GM23338 (cell line): ENCODE results near the gene DNAJC27. TPM values are rescaled to one million over a fixed set of nuclear protein-coding genes. Genes with fewer than 3 reads are reported as not detected.

Experiments used
- ATAC-seq: fragments of 200-7000 bp; cut with Tn5 transposase; 3 replicates; pipeline ENCODE4 v1.9.1; 2020
- DNase-seq: peaks from one replicate; pipeline ENCODE4 v3.0.0-alpha.2; 2015; ENCODE audit warnings: low spot score
- H2AFZ ChIP-seq: fragments of 200-600 bp; sonication (generic); 2 replicates; pipeline ENCODE4 v1.8.0; 2016; ENCODE audit warnings: antibody characterized with exemption, mild to moderate bottlenecking, moderate library complexity
- H3F3A ChIP-seq: fragments of 200-600 bp; sonication (generic); replicated peaks from 2 replicates; pipeline ENCODE4 v1.8.0; 2017; ENCODE audit warnings: antibody characterized with exemption, mixed run types, low read depth
- H3K27ac ChIP-seq: fragments of 200-600 bp; sonication (generic); 2 replicates; pipeline ENCODE4 v1.6.1; 2016; ENCODE audit warnings: low read depth
- H3K27me3 ChIP-seq: fragments of 200-600 bp; sonication (generic); 2 replicates; pipeline ENCODE4 v1.8.0; 2016; ENCODE audit warnings: mild to moderate bottlenecking, mixed run types, moderate library complexity; ENCODE audit not compliant: insufficient read depth
- H3K36me3 ChIP-seq: fragments of 200-600 bp; sonication (generic); 2 replicates; pipeline ENCODE4 v1.8.0; 2016; ENCODE audit warnings: mild to moderate bottlenecking; ENCODE audit not compliant: insufficient read depth
- H3K4me1 ChIP-seq: fragments of 200-600 bp; sonication (generic); 2 replicates; pipeline ENCODE4 v1.8.0; 2016; ENCODE audit warnings: mild to moderate bottlenecking, moderate library complexity; ENCODE audit not compliant: insufficient read depth
- H3K4me2 ChIP-seq: fragments of 200-600 bp; sonication (generic); 2 replicates; pipeline ENCODE4 v1.7.1; 2017; ENCODE audit warnings: mixed run types
- H3K4me3 ChIP-seq: fragments of 200-600 bp; sonication (generic); 2 replicates; pipeline ENCODE4 v1.6.1; 2016; ENCODE audit warnings: mixed run types
- H3K79me2 ChIP-seq: fragments of 200-600 bp; sonication (generic); replicated peaks from 2 replicates; pipeline ENCODE4 v1.8.0; 2017; ENCODE audit warnings: mild to moderate bottlenecking; ENCODE audit not compliant: insufficient read depth
- H3K9me2 ChIP-seq: fragments of 200-600 bp; sonication (generic); 2 replicates; pipeline ENCODE4 v1.8.0; 2017; ENCODE audit not compliant: insufficient read depth
- H4K20me1 ChIP-seq: fragments of 200-600 bp; sonication (generic); replicated peaks from 2 replicates; pipeline ENCODE4 v1.8.0; 2017; ENCODE audit warnings: mild to moderate bottlenecking; ENCODE audit not compliant: insufficient read depth
- H3K27ac Mint-ChIP-seq: 2 replicates; pipeline ENCODE4 v1.8.0; 2020; ENCODE audit warnings: inconsistent platforms, mild to moderate bottlenecking, moderate library complexity, mixed read lengths
- H3K27me3 Mint-ChIP-seq: 3 replicates; pipeline ENCODE4 v1.8.0; 2022; ENCODE audit warnings: low read depth, mild to moderate bottlenecking, moderate library complexity, mixed read lengths, inconsistent platforms; ENCODE audit not compliant: insufficient read depth, poor library complexity
- H3K36me3 Mint-ChIP-seq: 3 replicates; pipeline ENCODE4 v1.8.0; 2021; ENCODE audit warnings: low read depth, mild to moderate bottlenecking, inconsistent platforms, moderate library complexity, mixed read lengths
- H3K4me1 Mint-ChIP-seq: 3 replicates; pipeline ENCODE4 v1.8.0; 2020; ENCODE audit warnings: mild to moderate bottlenecking, inconsistent platforms, mixed read lengths
- H3K4me3 Mint-ChIP-seq: 3 replicates; pipeline ENCODE4 v1.8.0; 2021; ENCODE audit warnings: moderate library complexity, mild to moderate bottlenecking, inconsistent platforms, mixed read lengths
- H3K9me3 Mint-ChIP-seq: 3 replicates; pipeline ENCODE4 v1.8.0; 2020; ENCODE audit warnings: moderate library complexity, mild to moderate bottlenecking, inconsistent platforms, mixed read lengths
- CREB1 ChIP-seq: fragments of 250-450 bp; sonication (Bioruptor Pico); IDR thresholded peaks from 2 replicates; pipeline ENCODE4 v1.5.0; 2020; ENCODE audit warnings: low read depth, mild to moderate bottlenecking, moderate library complexity
- CTCF ChIP-seq, 2 experiments: fragments of 200-600 bp in 1 of 2; sonication (generic) in 1 of 2; conservative IDR thresholded peaks; 2 replicates each; pipeline versions ENCODE4 v1.5.1 to v1.6.1; 2016 to 2017; ENCODE audit warnings: antibody characterized with exemption in 2 of 2, low read depth in 2 of 2, mild to moderate bottlenecking in 2 of 2, moderate library complexity in 1 of 2
- EZH2 ChIP-seq: fragments of 200-600 bp; sonication (generic); IDR thresholded peaks from one replicate; pipeline ENCODE4 v1.8.0; 2017; ENCODE audit warnings: antibody characterized with exemption, mild to moderate bottlenecking, low read depth; ENCODE audit not compliant: unreplicated experiment
- EZH2phosphoT487 ChIP-seq: fragments of 200-600 bp; sonication (generic); IDR thresholded peaks from one replicate; pipeline ENCODE4 v1.8.1; 2018; ENCODE audit warnings: antibody characterized with exemption; ENCODE audit not compliant: unreplicated experiment
- JUNB ChIP-seq: IDR thresholded peaks from one replicate; pipeline ENCODE4 v1.6.1; 2016; ENCODE audit warnings: antibody characterized with exemption; ENCODE audit not compliant: unreplicated experiment
- NANOG ChIP-seq: IDR thresholded peaks from 2 replicates; pipeline ENCODE4 v1.6.1; 2016; ENCODE audit warnings: antibody characterized with exemption, borderline replicate concordance
- POLR2AphosphoS5 ChIP-seq: IDR thresholded peaks from 2 replicates; pipeline ENCODE4 v1.6.1; 2016; ENCODE audit warnings: antibody characterized with exemption, low read depth
- ZNF114 ChIP-seq: fragments of 250-450 bp; sonication (Bioruptor Pico); IDR thresholded peaks from 2 replicates; pipeline ENCODE4 v1.5.0; 2020; ENCODE audit warnings: mild to moderate bottlenecking, moderate library complexity
- ZNF331 ChIP-seq: fragments of 250-450 bp; sonication (Bioruptor Pico); IDR thresholded peaks from 2 replicates; pipeline ENCODE4 v1.5.0; 2020; ENCODE audit warnings: low read depth, mild to moderate bottlenecking, moderate library complexity
- polyA plus RNA-seq: library from polyadenylated mRNA; unstranded; fragments of >200 nt; fragmentation: Nextera tagmentation; extraction: Ambion mirVana; gene quantifications from 2 replicates; pipeline ENCODE4 v1.2.1, GENCODE V29; 2016
- total RNA-seq: library from RNA; depleted of rRNA; stranded (reverse); fragments of >200 nt; shearing (Covaris generic); gene quantifications from 2 replicates; pipeline ENCODE4 v1.2.3, GENCODE V29; 2014
- TF ChIP-seq, protein P1 (sequence below): IDR thresholded peaks from 2 replicates; pipeline ENCODE4 v1.6.1; 2016; ENCODE audit warnings: antibody characterized with exemption
- TF ChIP-seq, protein P2 (sequence below): fragments of 250-450 bp; sonication (Bioruptor Pico); IDR thresholded peaks from 2 replicates; pipeline ENCODE4 v1.5.0; 2020; ENCODE audit warnings: mild to moderate bottlenecking, moderate library complexity

The DNAJC27 gene
- total and polyA plus RNA-seq, 2 experiments from 2014 or later: 2.4 to 2.6 TPM

DNA sequence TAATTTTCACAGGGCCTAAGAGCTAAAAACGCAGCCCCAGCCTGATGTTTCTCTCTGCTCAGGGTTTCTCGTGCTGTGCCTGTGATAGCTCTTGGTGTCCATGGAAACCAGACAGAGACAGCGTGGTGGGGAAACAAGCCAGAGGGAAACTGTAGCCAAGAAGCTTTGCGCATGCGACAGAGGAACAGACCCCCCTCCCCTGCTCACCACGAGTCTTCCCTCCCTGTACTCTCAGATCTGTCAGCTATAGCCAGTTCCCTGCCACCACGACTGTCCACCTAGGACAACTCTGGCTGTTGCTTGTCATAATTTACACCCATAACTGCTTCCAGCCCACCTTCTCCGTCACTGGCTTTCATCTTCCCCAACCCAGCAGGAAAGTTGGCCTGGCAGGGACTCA is 13.2 kb upstream of the DNAJC27 start:
- Histone ChIP-seq H3K79me2 (no peaks in the 10 kb centered on the region), H3K27ac (no peak overlapping the region), H3K27me3 (no peaks in the 10 kb centered on the region), H4K20me1 (no peaks in the 10 kb centered on the region), H3K9me2 (no peaks in the 10 kb centered on the region; the same call in 1 of the 2 replicates), H2AFZ (peak overlapping the region; percentile 78), H3F3A (no peaks in the 10 kb centered on the region), H3K4me2 (no peak overlapping the region), H3K4me3 (no peak overlapping the region), H3K36me3 (no peaks in the 10 kb centered on the region), H3K4me1 (no peaks in the 10 kb centered on the region; the same call in 1 of the 2 replicates)
- H3K27ac Mint-ChIP-seq: no peak overlapping the region
- peak; percentile 22 for DNase-seq
- H3K36me3 Mint-ChIP-seq: no peaks in the 10 kb centered on the region
- H3K27me3 Mint-ChIP-seq: no peaks in the 10 kb centered on the region
- H3K4me3 Mint-ChIP-seq: no peak overlapping the region
- H3K4me1 Mint-ChIP-seq: no peaks in the 10 kb centered on the region; the same call in 2 of the 3 replicates
- no peak for TF ChIP-seq EZH2
- ATAC-seq: no peak; the same call in 2 of the 3 replicates
- no peaks in the 10 kb centered on the region; the same call in 2 of the 3 replicates for H3K9me3 Mint-ChIP-seq

GRCh38 chr2:24981411-24982136 is 9.8 kb upstream of the DNAJC27 start:
- H3K27me3 ChIP-seq: no peaks in the 10 kb centered on the region
- no peak for ATAC-seq
- no peak overlapping the region for H3K4me2 ChIP-seq
- Mint-ChIP-seq H3K4me1 (no peaks in the 10 kb centered on the region; the same call in 2 of the 3 replicates), H3K27ac (no peak overlapping the region), H3K9me3 (no peaks in the 10 kb centered on the region; the same call in 1 of the 3 replicates), H3K36me3 (no peaks in the 10 kb centered on the region), H3K4me3 (no peak overlapping the region), H3K27me3 (no peaks in the 10 kb centered on the region)
- no peak for DNase-seq
- no peak overlapping the region for H3K27ac ChIP-seq
- H3K4me1 ChIP-seq: no peaks in the 10 kb centered on the region; the same call in 1 of the 2 replicates
- H3F3A ChIP-seq: no peaks in the 10 kb centered on the region
- H3K36me3 ChIP-seq: no peaks in the 10 kb centered on the region
- H2AFZ ChIP-seq: no peak overlapping the region
- H4K20me1 ChIP-seq: no peaks in the 10 kb centered on the region
- no peaks in the 10 kb centered on the region for H3K79me2 ChIP-seq
- no peaks in the 10 kb centered on the region for H3K9me2 ChIP-seq
- H3K4me3 ChIP-seq: no peak overlapping the region
- TF ChIP-seq ZNF331 (CRISPR knock-in tag): no peak
- no peak for TF ChIP-seq EZH2phosphoT487
- TF ChIP-seq EZH2: no peak
- TF ChIP-seq JUNB: no peak
- TF ChIP-seq CTCF (conservative IDR thresholded peaks at IDR 0.05; ENCODE audit: low read depth in 2 of 2): no peak
- TF ChIP-seq POLR2AphosphoS5: no peak
- TF ChIP-seq, protein P1, sequence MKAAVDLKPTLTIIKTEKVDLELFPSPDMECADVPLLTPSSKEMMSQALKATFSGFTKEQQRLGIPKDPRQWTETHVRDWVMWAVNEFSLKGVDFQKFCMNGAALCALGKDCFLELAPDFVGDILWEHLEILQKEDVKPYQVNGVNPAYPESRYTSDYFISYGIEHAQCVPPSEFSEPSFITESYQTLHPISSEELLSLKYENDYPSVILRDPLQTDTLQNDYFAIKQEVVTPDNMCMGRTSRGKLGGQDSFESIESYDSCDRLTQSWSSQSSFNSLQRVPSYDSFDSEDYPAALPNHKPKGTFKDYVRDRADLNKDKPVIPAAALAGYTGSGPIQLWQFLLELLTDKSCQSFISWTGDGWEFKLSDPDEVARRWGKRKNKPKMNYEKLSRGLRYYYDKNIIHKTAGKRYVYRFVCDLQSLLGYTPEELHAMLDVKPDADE: no peak
- no peak for TF ChIP-seq CREB1
- TF ChIP-seq NANOG: no peak
- TF ChIP-seq, protein P2, sequence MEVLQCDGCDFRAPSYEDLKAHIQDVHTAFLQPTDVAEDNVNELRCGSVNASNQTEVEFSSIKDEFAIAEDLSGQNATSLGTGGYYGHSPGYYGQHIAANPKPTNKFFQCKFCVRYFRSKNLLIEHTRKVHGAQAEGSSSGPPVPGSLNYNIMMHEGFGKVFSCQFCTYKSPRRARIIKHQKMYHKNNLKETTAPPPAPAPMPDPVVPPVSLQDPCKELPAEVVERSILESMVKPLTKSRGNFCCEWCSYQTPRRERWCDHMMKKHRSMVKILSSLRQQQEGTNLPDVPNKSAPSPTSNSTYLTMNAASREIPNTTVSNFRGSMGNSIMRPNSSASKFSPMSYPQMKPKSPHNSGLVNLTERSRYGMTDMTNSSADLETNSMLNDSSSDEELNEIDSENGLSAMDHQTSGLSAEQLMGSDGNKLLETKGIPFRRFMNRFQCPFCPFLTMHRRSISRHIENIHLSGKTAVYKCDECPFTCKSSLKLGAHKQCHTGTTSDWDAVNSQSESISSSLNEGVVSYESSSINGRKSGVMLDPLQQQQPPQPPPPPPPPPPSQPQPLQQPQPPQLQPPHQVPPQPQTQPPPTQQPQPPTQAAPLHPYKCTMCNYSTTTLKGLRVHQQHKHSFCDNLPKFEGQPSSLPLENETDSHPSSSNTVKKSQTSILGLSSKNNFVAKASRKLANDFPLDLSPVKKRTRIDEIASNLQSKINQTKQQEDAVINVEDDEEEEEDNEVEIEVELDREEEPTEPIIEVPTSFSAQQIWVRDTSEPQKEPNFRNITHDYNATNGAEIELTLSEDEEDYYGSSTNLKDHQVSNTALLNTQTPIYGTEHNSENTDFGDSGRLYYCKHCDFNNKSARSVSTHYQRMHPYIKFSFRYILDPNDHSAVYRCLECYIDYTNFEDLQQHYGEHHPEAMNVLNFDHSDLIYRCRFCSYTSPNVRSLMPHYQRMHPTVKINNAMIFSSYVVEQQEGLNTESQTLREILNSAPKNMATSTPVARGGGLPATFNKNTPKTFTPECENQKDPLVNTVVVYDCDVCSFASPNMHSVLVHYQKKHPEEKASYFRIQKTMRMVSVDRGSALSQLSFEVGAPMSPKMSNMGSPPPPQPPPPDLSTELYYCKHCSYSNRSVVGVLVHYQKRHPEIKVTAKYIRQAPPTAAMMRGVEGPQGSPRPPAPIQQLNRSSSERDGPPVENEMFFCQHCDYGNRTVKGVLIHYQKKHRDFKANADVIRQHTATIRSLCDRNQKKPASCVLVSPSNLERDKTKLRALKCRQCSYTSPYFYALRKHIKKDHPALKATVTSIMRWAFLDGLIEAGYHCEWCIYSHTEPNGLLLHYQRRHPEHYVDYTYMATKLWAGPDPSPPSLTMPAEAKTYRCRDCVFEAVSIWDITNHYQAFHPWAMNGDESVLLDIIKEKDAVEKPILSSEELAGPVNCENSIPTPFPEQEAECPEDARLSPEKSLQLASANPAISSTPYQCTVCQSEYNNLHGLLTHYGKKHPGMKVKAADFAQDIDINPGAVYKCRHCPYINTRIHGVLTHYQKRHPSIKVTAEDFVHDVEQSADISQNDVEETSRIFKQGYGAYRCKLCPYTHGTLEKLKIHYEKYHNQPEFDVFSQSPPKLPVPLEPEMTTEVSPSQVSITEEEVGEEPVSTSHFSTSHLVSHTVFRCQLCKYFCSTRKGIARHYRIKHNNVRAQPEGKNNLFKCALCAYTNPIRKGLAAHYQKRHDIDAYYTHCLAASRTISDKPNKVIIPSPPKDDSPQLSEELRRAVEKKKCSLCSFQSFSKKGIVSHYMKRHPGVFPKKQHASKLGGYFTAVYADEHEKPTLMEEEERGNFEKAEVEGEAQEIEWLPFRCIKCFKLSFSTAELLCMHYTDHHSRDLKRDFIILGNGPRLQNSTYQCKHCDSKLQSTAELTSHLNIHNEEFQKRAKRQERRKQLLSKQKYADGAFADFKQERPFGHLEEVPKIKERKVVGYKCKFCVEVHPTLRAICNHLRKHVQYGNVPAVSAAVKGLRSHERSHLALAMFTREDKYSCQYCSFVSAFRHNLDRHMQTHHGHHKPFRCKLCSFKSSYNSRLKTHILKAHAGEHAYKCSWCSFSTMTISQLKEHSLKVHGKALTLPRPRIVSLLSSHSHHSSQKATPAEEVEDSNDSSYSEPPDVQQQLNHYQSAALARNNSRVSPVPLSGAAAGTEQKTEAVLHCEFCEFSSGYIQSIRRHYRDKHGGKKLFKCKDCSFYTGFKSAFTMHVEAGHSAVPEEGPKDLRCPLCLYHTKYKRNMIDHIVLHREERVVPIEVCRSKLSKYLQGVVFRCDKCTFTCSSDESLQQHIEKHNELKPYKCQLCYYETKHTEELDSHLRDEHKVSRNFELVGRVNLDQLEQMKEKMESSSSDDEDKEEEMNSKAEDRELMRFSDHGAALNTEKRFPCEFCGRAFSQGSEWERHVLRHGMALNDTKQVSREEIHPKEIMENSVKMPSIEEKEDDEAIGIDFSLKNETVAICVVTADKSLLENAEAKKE (CRISPR knock-in tag): no peak
- TF ChIP-seq ZNF114: no peak
